NAMALWA (cell line): ENCODE measurements around the gene GAS2L3.

Source experiments
- DNase-seq: peaks from one replicate; pipeline ENCODE4 v3.0.0-alpha.2; 2015; ENCODE audit warnings: low spot score

Gene GAS2L3

DNA sequence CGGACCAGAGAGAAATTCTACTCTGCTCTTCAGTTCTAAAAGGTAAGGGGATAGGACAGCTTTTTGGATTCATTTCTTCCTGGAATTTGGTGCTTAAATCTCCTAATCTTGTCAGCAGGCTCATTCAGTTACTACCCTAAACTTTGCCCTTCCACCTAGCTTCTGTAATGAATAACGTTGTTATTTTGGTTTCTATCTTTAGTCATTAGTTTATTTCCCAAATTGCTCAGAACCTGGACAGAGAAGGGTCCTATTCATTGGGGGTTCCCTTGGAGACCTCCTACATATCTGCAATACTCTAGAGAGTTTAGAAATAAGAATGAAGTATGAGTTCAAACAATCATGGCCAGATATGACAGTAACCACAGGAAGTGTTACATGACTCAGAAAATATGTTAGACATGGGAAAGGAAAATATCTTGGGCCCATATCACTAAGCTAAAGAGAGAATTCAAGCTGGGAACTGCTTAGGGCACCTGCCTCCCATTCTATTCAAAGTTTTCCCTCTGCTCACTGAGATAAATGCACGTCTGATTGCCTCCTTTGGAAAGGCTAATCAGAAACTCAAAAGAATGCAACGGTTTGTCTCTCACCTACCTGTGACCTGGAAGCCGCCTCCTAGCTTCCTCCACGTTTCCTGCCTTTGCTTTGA lies 87.9 kb downstream of the GAS2L3 start:
- no peak for DNase-seq

- no peak for DNase-seq
Observed at GRCh38 chr12:100666588-100666987, 93.1 kb downstream of the GAS2L3 start.

DNA sequence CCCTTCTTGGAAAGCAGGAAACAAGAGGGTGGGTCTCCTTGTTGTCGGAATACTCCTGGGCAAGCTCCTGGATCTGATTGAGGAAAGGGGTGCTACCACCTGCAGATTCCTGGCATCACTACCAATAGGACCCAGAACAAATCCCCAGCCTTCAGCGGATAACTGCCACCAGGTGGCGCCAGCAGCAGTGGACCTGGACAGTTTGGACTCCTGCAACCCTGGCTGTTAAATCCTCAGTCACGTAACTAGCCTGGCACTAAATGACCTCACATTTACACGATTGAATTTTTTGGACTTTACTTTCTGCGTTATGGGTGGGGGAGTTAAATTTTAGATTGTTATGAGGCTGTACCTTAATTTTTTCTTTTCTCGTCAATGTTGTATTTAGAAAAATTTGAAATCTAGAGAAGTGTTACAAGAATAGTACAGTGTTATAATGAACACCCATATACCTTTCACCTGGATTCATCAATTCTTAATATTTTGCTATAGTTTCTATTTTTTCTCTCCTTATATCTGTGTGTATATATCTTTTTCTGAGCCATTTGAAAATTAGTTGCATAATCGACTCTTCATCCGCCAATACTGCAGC lies 95.6 kb downstream of the GAS2L3 start:
- DNase-seq, result peak; percentile 71

DNA sequence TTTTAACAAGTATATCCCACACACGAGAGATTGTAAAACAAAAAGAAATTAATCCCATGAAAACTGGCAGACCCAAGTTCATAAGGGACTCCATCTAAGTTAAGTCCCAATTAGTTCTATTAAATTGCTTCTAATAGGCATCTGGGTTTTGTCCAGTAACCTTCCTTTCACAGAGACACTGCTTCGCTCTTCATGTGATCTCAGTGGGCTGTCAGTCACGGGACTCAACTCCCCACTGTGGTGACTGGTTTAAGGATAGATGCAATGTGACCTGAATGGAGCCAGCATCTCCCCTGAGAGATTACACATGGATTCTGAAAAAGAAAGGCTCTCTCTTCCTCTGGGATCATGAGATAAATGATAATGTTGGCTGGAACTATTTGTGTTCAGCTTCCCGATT lies 96.4 kb downstream of the GAS2L3 start:
- no peak for DNase-seq

DNA sequence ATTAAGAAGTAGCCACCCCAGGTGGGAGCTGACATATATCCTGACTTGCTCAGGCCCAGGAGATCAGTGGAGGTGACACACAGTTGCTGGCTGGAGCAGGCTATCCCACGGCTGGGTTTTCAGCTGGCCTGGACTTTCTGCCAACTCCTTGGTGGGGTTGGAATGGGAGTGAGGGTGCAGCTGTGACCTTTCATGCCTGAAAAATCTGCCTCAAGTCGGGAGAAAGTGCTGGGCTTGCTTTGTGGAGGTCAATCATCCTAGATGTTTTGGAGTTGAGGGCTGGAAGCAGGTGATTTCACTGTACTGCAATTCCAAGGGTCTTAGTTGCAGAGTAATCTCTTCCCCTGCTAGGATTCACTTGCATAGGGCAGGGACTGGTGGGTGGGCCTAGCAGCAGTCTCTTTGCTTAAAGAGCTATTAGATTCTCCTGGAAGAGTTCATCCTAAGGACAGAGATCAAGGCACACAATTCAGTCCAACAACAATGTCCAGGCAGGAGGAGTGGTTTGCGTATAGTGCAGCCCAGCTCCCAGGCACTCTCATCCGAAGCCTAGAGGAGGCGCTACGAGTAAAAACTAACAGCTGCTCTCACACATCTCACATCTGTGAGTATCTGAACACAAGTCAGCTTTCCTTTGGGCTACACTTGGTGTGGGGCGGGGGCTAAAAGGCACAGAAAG lies 98.1 kb downstream of the GAS2L3 start:
- DNase-seq, result no peak

GRCh38 chr12:100672075-100672592 lies 98.7 kb downstream of the GAS2L3 start:
- DNase-seq, result peak; percentile 70

DNA sequence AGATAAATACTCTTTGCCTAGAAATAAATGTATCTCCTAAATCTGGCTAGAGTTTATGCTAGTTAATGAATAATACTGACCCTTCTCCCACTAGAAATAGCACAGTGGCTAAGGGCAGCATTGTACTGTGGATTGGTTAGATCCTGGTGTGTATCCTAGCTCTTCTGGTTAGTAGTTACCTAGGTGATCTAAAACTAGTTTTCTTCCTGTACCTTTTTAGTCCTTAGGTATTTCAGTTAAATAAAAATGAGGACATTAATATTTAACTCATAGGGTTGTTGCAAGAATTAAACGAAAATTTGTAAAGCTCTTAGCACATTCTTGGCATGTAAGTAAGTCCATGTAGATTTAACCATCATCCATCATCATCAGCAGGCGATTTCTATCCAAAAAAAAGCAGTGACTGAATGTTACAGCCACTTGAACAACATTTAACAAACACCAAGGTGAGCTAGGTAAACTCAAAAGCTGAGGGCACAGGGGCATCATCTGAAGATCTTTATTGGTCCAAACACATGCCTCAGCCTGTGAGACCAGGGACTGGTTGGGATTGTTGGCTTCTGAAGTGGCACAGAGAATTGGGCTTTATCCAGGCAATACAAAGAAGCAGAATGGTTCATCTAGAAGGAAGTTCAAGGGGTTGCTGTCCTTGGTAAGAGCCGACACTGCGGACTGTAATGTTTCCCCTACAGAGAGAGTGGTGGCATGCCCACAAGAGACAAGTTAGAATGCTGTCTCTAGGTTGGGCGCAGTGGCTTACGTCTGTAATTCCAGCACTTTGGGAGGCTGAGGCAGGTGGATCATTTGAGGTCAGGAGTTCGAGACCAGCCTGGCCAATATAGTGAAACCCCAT lies 100.8 kb downstream of the GAS2L3 start:
- no peak for DNase-seq
